Ammon's horn (tissue), 1 donor: ENCODE measurements around the gene RHBDD3.

Experiments
- DNase-seq: peaks from one replicate; pipeline ENCODE4 v3.0.0-alpha.2; 2016; ENCODE audit warnings: low spot score

The RHBDD3 gene

GRCh38 chr22:29267858-29268510 is at the start of gene RHBDD3, which contains the start of gene EWSR1:
TSS of gene RHBDD3 (minus strand) at chr22:29267981. CDS start at chr22:29265626, 2,355 bp downstream.
TSS of gene EWSR1 (plus strand) at chr22:29268268. CDS start at chr22:29268337, 69 bp downstream.
- DNase-seq = peak; percentile 96

- DNase-seq = no peak
Measured at GRCh38 chr22:29316141-29316828, 48.5 kb upstream of the RHBDD3 start.

GRCh38 chr22:29315286-29316140 is 47.7 kb upstream of the RHBDD3 start, which contains the start of gene RASL10A:
TSS of gene RASL10A (minus strand) at chr22:29315697. CDS start at chr22:29315246, 451 bp downstream.
- no peak for DNase-seq

GRCh38 chr22:29314537-29315285 is 46.9 kb upstream of the RHBDD3 start:
- no peak for DNase-seq

GRCh38 chr22:29313576-29314466 is 46.0 kb upstream of the RHBDD3 start:
- DNase-seq = no peak

- no peak for DNase-seq
Measured at GRCh38 chr22:29313126-29313575, 45.4 kb upstream of the RHBDD3 start.

GRCh38 chr22:29312218-29313125 is 44.7 kb upstream of the RHBDD3 start:
- DNase-seq = no peak

- no peak for DNase-seq
Measured at GRCh38 chr22:29311464-29312217, 43.9 kb upstream of the RHBDD3 start.

GRCh38 chr22:29310863-29311339 is 43.1 kb upstream of the RHBDD3 start:
- DNase-seq = peak; percentile 97

GRCh38 chr22:29310065-29310862 is 42.5 kb upstream of the RHBDD3 start:
- DNase-seq = no peak

- no peak for DNase-seq
Measured at GRCh38 chr22:29309332-29310064, 41.7 kb upstream of the RHBDD3 start.

- no peak for DNase-seq
Measured at GRCh38 chr22:29308791-29309262, 41.0 kb upstream of the RHBDD3 start.

GRCh38 chr22:29308148-29308790 is 40.5 kb upstream of the RHBDD3 start:
- no peak for DNase-seq

GRCh38 chr22:29307596-29308147 is 39.9 kb upstream of the RHBDD3 start:
- DNase-seq = no peak

GRCh38 chr22:29306835-29307595 is 39.2 kb upstream of the RHBDD3 start:
- DNase-seq = peak; percentile 80
